ENCODE measurements around the gene GALNT11.

Gene GALNT11

DNA sequence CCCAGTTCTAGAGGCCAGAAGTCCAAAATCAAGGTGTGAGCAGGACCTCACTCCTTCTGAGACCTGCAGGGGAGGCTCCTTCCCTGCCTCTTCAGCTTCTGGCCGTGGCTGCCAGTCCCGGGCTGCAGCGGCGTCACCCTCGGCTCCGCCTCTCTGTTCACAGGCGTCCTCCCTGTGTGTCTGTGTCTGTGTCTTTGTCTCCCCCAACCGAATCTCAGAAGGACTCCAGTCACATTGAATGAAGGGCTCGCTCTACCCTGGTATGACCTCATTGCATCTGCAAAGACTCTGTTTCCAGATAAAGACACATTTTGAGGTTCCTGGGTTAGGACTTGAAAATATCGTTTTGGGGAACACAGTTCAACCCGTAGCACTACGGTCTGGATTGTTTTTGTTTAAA, 33.1 kb upstream of the GALNT11 start:
- no peak for TF ChIP-seq CTCF (IDR thresholded peaks at IDR 0.05; ENCODE audit: low read depth, low read length)
- DNase-seq (ENCODE audit: low read depth in 2 of 2): peak; percentile 15 to 27
- H3K4me3 ChIP-seq (replicated peaks in 1 of 2; ENCODE audit: low read depth in 2 of 2, low read length in 2 of 2): no peak overlapping the region

GRCh38 chr7:151993977-151994676, 31.3 kb upstream of the GALNT11 start:
- no peak overlapping the region for H3K4me3 ChIP-seq (replicated peaks in 1 of 2; ENCODE audit: low read depth in 2 of 2, low read length in 2 of 2)
- no peak for DNase-seq (ENCODE audit: low read depth in 2 of 2)
- TF ChIP-seq CTCF (IDR thresholded peaks at IDR 0.05; ENCODE audit: low read depth, low read length): no peak

- no peak overlapping the region for H3K4me3 ChIP-seq (replicated peaks in 1 of 2; ENCODE audit: low read depth in 2 of 2, low read length in 2 of 2)
- DNase-seq (ENCODE audit: low read depth in 2 of 2): peak; percentile 42 to 55
Observed at GRCh38 chr7:151999424-152000090, 25.9 kb upstream of the GALNT11 start.

DNA sequence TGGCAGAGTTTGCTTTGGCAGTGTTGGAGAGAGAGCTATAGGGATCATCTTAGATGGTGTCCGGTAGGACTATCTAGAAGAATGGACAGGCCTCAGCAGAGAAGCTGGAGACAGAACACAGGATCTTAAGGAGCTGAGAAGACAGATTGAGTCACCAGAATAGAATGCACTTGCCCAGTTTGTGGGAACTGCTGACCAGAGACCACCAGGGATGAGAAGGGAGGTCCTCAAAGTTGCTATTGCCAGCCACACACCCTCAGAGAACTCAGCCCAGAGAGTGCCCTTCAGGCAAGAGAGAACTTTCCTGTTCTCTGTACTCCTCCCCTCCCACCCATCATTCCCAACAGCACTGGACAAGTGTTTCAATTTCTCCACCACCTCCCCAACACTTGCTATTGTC, 25.3 kb upstream of the GALNT11 start:
- peak; percentile 12 to 15 for DNase-seq (ENCODE audit: low read depth in 2 of 2)
- H3K4me3 ChIP-seq (replicated peaks in 1 of 2; ENCODE audit: low read depth in 2 of 2, low read length in 2 of 2): no peak overlapping the region
- no peak for TF ChIP-seq CTCF (IDR thresholded peaks at IDR 0.05; ENCODE audit: low read depth, low read length)

More at GRCh38 chr7:151999424-152000090, 25.9 kb upstream of the GALNT11 start:
- TF ChIP-seq CTCF (IDR thresholded peaks at IDR 0.05; ENCODE audit: low read depth, low read length): no peak

- no peak overlapping the region for H3K4me3 ChIP-seq (replicated peaks in 1 of 2; ENCODE audit: low read depth in 2 of 2, low read length in 2 of 2)
- no peak for DNase-seq (ENCODE audit: low read depth in 2 of 2)
- no peak for TF ChIP-seq CTCF (IDR thresholded peaks at IDR 0.05; ENCODE audit: low read depth, low read length)
Observed at GRCh38 chr7:152006336-152006735, 19.1 kb upstream of the GALNT11 start.

GRCh38 chr7:152011860-152012259, 13.6 kb upstream of the GALNT11 start:
- no peak for DNase-seq (ENCODE audit: low read depth in 2 of 2)
- no peak overlapping the region for H3K4me3 ChIP-seq (replicated peaks in 1 of 2; ENCODE audit: low read depth in 2 of 2, low read length in 2 of 2)
- TF ChIP-seq CTCF (IDR thresholded peaks at IDR 0.05; ENCODE audit: low read depth, low read length): no peak
